ENCODE results near the gene ZDHHC14. TPM values are rescaled to one million over a fixed set of nuclear protein-coding genes. Genes with fewer than 3 reads are reported as not detected.

ZDHHC14 gene
- polyA plus RNA-seq, 1 donor (not counting 4 experiments of a cell fraction or from before 2014, with no cell fraction given), result 6.4 TPM

GRCh38 chr6:157438611-157439111, 57.7 kb downstream of the ZDHHC14 start:
- Histone ChIP-seq H3K4me1 (ENCODE audit: control insufficient read depth, extremely low read depth, insufficient read depth, low read length) (no peaks in the 10 kb centered on the region), H3K9me3 (ENCODE audit: control insufficient read depth, low read depth, low read length) (no peaks in the 10 kb centered on the region), H3K27me3 (ENCODE audit: control insufficient read depth, extremely low read depth, insufficient read depth, low read length) (no peaks in the 10 kb centered on the region), H3K79me2 (ENCODE audit: control insufficient read depth, insufficient read depth, low read length) (no peaks in the 10 kb centered on the region), H3K36me3 (ENCODE audit: control insufficient read depth in 2 of 2, extremely low read depth in 1 of 2, insufficient read depth in 2 of 2, low read length in 2 of 2) (no peaks in the 10 kb centered on the region), H3K4me2 (ENCODE audit: control insufficient read depth, extremely low read depth, insufficient read depth, low read depth, low read length) (no peak overlapping the region), H3K9me1 (ENCODE audit: control insufficient read depth, extremely low read depth, insufficient read depth, low read length) (no peaks in the 10 kb centered on the region), H3K4me3 (ENCODE audit: control insufficient read depth in 2 of 3, extremely low read depth in 1 of 3, insufficient read depth in 2 of 3, low read depth in 1 of 3, low read length in 3 of 3) (no peak overlapping the region), H3K27ac (ENCODE audit: control insufficient read depth, insufficient read depth, low read length) (no peak overlapping the region), H3K9ac (ENCODE audit: control insufficient read depth, extremely low read depth, insufficient read depth, low read length) (no peak overlapping the region), H2AFZ (ENCODE audit: control insufficient read depth, low read length) (no peak overlapping the region), H4K20me1 (ENCODE audit: control insufficient read depth, extremely low read depth, insufficient read depth, low read length) (no peaks in the 10 kb centered on the region)
- TF ChIP-seq CTCF (optimal IDR thresholded peaks at IDR 0.05 in 1 of 3, IDR thresholded peaks at IDR 0.05 in 1 of 3, conservative IDR thresholded peaks at IDR 0.05 in 1 of 3; ENCODE audit: extremely low read depth in 1 of 3, insufficient read depth in 2 of 3, low read length in 3 of 3), result no peak
- no peak for TF ChIP-seq EZH2 (IDR thresholded peaks at IDR 0.05; ENCODE audit: low read length)
- FAIRE-seq (no peak), DNase-seq (ENCODE audit: low read depth, low spot score) (no peak)
- dilution Hi-C loops (cut with MboI; ENCODE audit: extremely low pct_ligation_motif_present, low sequenced_read_pairs), result no loop called here

- Histone ChIP-seq H3K9ac (ENCODE audit: control insufficient read depth, extremely low read depth, insufficient read depth, low read length) (no peak overlapping the region), H3K36me3 (ENCODE audit: control insufficient read depth in 2 of 2, extremely low read depth in 1 of 2, insufficient read depth in 2 of 2, low read length in 2 of 2) (no peaks in the 10 kb centered on the region), H3K9me3 (ENCODE audit: control insufficient read depth, low read depth, low read length) (no peaks in the 10 kb centered on the region), H3K4me2 (ENCODE audit: control insufficient read depth, extremely low read depth, insufficient read depth, low read depth, low read length) (no peak overlapping the region), H3K27me3 (ENCODE audit: control insufficient read depth, extremely low read depth, insufficient read depth, low read length) (no peaks in the 10 kb centered on the region), H3K79me2 (ENCODE audit: control insufficient read depth, insufficient read depth, low read length) (no peaks in the 10 kb centered on the region), H3K4me3 (ENCODE audit: control insufficient read depth in 2 of 3, extremely low read depth in 1 of 3, insufficient read depth in 2 of 3, low read depth in 1 of 3, low read length in 3 of 3) (no peak overlapping the region), H3K9me1 (ENCODE audit: control insufficient read depth, extremely low read depth, insufficient read depth, low read length) (no peaks in the 10 kb centered on the region), H3K4me1 (ENCODE audit: control insufficient read depth, extremely low read depth, insufficient read depth, low read length) (no peaks in the 10 kb centered on the region), H3K27ac (ENCODE audit: control insufficient read depth, insufficient read depth, low read length) (no peak overlapping the region), H2AFZ (ENCODE audit: control insufficient read depth, low read length) (no peak overlapping the region), H4K20me1 (ENCODE audit: control insufficient read depth, extremely low read depth, insufficient read depth, low read length) (no peaks in the 10 kb centered on the region)
- dilution Hi-C loops (cut with MboI; ENCODE audit: extremely low pct_ligation_motif_present, low sequenced_read_pairs), result no loop called here
- FAIRE-seq (no peak), DNase-seq (ENCODE audit: low read depth, low spot score) (no peak)
- TF ChIP-seq CTCF (optimal IDR thresholded peaks at IDR 0.05 in 1 of 3, IDR thresholded peaks at IDR 0.05 in 1 of 3, conservative IDR thresholded peaks at IDR 0.05 in 1 of 3; ENCODE audit: extremely low read depth in 1 of 3, insufficient read depth in 2 of 3, low read length in 3 of 3) (no peak), EZH2 (IDR thresholded peaks at IDR 0.05; ENCODE audit: low read length) (no peak)
These were observed 59.2 kb downstream of the ZDHHC14 start for GRCh38 chr6:157440171-157440570.
